HS-5 (cell line): ENCODE measurements around the gene ENTPD6.

ENCODE experiments used
- DNase-seq: peaks from one replicate; pipeline ENCODE4 v3.0.0-alpha.2; 2012; ENCODE audit warnings: low read depth

ENTPD6 gene

GRCh38 chr20:25242231-25242630, 46.7 kb downstream of the ENTPD6 start:
- no peak for DNase-seq

- DNase-seq, result no peak
These were observed 48.0 kb downstream of the ENTPD6 start for GRCh38 chr20:25243416-25243979.

GRCh38 chr20:25244976-25245375, 49.5 kb downstream of the ENTPD6 start:
- no peak for DNase-seq

- DNase-seq, result no peak
These were observed 49.9 kb downstream of the ENTPD6 start for GRCh38 chr20:25245461-25245860.

- no peak for DNase-seq
These were observed 50.9 kb downstream of the ENTPD6 start for GRCh38 chr20:25246182-25246999.

GRCh38 chr20:25247000-25247517, 51.5 kb downstream of the ENTPD6 start:
- DNase-seq, result no peak

GRCh38 chr20:25247518-25247955, 52.0 kb downstream of the ENTPD6 start:
- no peak for DNase-seq

- peak; percentile 62 for DNase-seq
These were observed 52.7 kb downstream of the ENTPD6 start, which contains the start of gene PYGB for GRCh38 chr20:25247956-25248785. Gene PYGB, plus strand, starts transcription at chr20:25248085. Its CDS starts 94 bp downstream, at chr20:25248179.

- DNase-seq, result no peak
These were observed 53.3 kb downstream of the ENTPD6 start for GRCh38 chr20:25248786-25249172.

GRCh38 chr20:25249198-25249931, 53.9 kb downstream of the ENTPD6 start:
- no peak for DNase-seq

- no peak for DNase-seq
These were observed 55.0 kb downstream of the ENTPD6 start for GRCh38 chr20:25250508-25250907.

GRCh38 chr20:25251019-25251418, 55.5 kb downstream of the ENTPD6 start:
- no peak for DNase-seq

- DNase-seq, result no peak
These were observed 56.0 kb downstream of the ENTPD6 start for GRCh38 chr20:25251558-25251957.

GRCh38 chr20:25252230-25252651, 56.7 kb downstream of the ENTPD6 start:
- DNase-seq, result no peak

GRCh38 chr20:25252686-25253421, 57.3 kb downstream of the ENTPD6 start:
- no peak for DNase-seq

GRCh38 chr20:25253606-25254275, 58.2 kb downstream of the ENTPD6 start:
- DNase-seq, result no peak

GRCh38 chr20:25254571-25254970, 59.1 kb downstream of the ENTPD6 start:
- no peak for DNase-seq

GRCh38 chr20:25254986-25255680, 59.6 kb downstream of the ENTPD6 start:
- no peak for DNase-seq

- DNase-seq, result no peak
These were observed 60.8 kb downstream of the ENTPD6 start for GRCh38 chr20:25256226-25256859.
